T1000 (cell line): Measurements from ENCODE around the gene KRTAP1-4.
"Not testable (repeated sequence)": the region's sequence is repeated elsewhere in the genome, so short reads cannot be mapped to it uniquely, and the experiment has no call there.

Source experiments
- DNase-seq: peaks from one replicate; lab custom pipeline; 2025; ENCODE audit warnings: mixed read lengths; lab: John Stamatoyannopoulos, UW

Gene KRTAP1-4

GRCh38 chr17:41003926-41004325 is 26.1 kb downstream of the KRTAP1-4 start:
- no peak for DNase-seq

- DNase-seq, result no peak
Observed at GRCh38 chr17:41002814-41003213, 27.2 kb downstream of the KRTAP1-4 start.

GRCh38 chr17:41001795-41002194 is 28.2 kb downstream of the KRTAP1-4 start:
- DNase-seq, result no peak

- DNase-seq, result not testable (repeated sequence)
Observed at GRCh38 chr17:40999563-40999962, 30.4 kb downstream of the KRTAP1-4 start, which contains the start of gene KRTAP3-2. KRTAP3-2 (minus strand) TSS chr17:40999906; CDS start chr17:40999853, 53 bp downstream.

- DNase-seq, result no peak
Observed at GRCh38 chr17:40997361-40997760, 32.6 kb downstream of the KRTAP1-4 start.

GRCh38 chr17:40996829-40997228 is 33.2 kb downstream of the KRTAP1-4 start:
- DNase-seq, result no peak

- no peak for DNase-seq
Observed at GRCh38 chr17:40995116-40995515, 34.9 kb downstream of the KRTAP1-4 start.

GRCh38 chr17:40993839-40994238 is 36.2 kb downstream of the KRTAP1-4 start, which contains the start of gene KRTAP3-3:
KRTAP3-3 (minus strand) TSS chr17:40994164; CDS start chr17:40994097, 67 bp downstream.
- no peak for DNase-seq

GRCh38 chr17:40993084-40993483 is 36.9 kb downstream of the KRTAP1-4 start:
- DNase-seq, result no peak

- no peak for DNase-seq
Observed at GRCh38 chr17:40992666-40993065, 37.3 kb downstream of the KRTAP1-4 start.

GRCh38 chr17:40986920-40987319 is 43.1 kb downstream of the KRTAP1-4 start:
- DNase-seq, result no peak

GRCh38 chr17:40984226-40984625 is 45.8 kb downstream of the KRTAP1-4 start, which contains the start of gene KRT40:
KRT40 (minus strand) TSS chr17:40984326; CDS start chr17:40984273, 53 bp downstream.
- no peak for DNase-seq

GRCh38 chr17:40981115-40981514 is 48.9 kb downstream of the KRTAP1-4 start:
- DNase-seq, result no peak

- no peak for DNase-seq
Observed at GRCh38 chr17:40980596-40980995, 49.4 kb downstream of the KRTAP1-4 start.

- DNase-seq, result no peak
Observed at GRCh38 chr17:40980117-40980516, 49.9 kb downstream of the KRTAP1-4 start.
